OCI-M2 (cell line): ENCODE measurements around the gene FAF1.
"Not testable (repeated sequence)": the region's sequence is repeated elsewhere in the genome, so short reads cannot be mapped to it uniquely, and the experiment has no call there.

Experiments used
- DNase-seq: peaks from one replicate; lab custom pipeline; 2025; ENCODE audit not compliant: unreplicated experiment; lab: John Stamatoyannopoulos, UW

The FAF1 gene

DNA sequence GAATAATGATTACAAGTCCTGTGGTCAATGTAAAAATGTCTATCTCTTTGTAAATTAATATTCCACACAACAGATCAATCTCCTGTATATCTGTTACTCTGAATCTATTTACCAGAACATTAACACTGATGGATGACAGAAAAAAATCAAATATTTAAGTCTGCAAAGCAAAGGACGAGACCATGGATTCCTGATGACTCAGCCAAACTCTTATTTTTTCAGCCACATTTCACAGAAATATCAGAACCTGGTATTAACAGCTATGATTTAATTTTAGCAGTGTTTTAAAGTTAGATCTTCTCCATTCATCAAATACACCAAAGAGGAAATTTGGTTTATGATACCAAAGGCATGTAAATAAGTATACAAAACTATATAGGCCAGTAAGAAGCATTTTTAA, 46.1 kb downstream of the FAF1 start:
- no peak for DNase-seq

DNA sequence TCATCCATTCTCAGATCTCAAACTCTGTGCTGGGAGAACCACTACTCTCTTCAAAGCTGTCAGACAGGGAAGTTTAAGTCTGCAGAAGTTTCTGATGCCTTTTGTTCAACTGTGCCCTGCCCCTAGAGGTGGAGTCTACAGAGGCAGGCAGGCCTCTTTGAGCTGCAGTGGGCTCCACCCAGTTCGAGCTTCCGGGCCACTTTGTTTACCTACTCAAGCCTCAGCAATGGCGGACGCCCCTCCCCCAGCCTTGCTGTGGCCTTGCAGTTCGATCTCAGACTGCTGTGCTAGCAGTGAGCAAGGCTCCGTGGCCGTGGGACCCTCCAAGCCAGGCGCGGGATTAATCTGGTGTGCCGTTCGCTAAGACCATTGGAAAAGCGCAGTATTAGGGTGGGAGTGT, 49.7 kb downstream of the FAF1 start:
- not testable (repeated sequence) for DNase-seq

DNA sequence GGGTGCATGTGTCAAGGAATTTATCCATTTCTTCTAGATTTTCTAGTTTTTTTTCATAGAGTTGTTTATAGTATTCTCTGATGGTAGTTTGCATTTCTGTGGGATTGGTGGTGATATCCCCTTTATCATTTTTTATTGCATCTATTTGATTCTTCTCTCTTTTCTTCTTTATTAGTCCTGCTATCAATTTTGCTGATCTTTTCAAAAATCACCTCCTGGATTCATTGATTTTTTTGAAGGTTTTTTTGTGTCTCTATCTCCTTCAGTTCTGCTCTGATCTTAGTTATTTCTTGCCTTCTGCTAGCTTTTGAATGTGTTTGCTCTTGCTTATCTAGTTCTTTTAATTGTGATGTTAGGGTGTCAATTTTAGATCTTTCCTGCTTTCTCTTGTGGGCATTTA, 52.5 kb downstream of the FAF1 start:
- not testable (repeated sequence) for DNase-seq

DNA sequence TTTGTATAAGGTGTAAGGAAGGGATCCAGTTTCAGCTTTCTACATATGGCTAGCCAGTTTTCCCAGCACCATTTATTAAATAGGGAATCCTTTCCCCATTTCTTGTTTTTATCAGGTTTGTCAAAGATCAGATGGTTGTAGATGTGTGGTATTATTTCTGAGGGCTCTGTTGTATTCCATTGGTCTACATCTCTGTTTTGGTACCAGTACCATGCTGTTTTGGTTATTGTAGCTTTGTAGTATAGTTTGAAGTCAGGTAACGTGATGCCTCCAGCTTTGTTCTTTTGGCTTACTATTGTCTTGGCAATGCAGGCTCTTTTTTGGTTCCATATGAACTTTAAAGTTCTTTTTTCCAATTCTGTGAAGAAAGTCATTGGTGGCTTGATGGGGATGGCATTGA, 54.0 kb downstream of the FAF1 start:
- DNase-seq = not testable (repeated sequence)

DNA sequence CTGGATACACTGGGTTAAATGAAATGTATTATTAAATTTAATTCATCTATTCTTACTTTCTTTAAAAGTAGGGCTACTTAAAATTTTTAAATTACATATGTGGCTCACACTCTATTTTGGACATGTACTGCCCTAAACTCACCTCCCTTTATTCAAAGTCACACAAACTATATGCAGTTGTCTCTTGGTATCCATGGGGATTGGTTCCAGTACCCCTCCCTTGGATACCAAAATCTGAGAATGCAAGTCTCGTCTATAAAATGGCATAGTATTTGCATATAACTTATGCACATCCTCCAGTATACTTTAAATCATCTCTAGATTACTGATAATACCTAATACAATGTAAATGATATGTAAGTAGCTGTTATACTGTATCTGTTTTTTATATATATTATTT, 57.6 kb downstream of the FAF1 start:
- no peak for DNase-seq

DNA sequence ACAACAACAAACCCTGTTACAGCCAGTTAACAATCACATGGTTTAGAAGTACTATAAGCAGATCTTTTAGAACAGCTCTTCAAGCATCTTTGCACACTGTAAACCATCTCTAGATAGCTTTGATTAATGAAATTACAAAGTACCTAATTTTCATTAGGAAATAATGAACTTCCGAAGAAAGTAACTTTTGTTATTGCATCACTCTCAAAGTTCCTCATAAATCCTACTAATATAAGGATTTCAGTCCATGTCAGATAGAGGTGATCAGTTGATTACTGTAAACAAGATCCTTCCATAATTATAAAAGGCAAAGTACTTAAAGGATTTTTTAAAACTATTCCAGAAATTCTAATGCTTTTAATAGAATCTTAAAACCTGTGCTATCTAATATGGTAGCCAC, 58.2 kb downstream of the FAF1 start:
- DNase-seq = no peak

DNA sequence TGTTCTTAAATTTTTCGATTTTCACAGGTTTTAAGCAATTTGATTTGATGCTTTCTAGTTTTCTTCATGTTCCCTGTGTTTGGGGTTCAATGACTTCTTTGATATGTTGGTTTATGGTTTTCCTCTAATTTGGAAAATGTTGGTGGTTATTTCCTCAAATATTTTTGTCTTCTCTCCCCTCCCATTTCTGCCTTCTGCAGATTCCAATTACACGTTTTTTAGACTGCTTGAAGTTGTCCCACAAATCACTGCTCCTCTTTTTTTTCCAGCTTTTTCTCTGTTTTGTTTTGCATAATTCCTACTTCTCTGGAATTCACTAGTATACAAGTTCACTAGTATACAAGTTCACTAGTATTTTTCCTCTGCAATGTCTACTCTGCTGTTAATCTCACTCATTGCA, 61.3 kb downstream of the FAF1 start:
- DNase-seq = no peak

DNA sequence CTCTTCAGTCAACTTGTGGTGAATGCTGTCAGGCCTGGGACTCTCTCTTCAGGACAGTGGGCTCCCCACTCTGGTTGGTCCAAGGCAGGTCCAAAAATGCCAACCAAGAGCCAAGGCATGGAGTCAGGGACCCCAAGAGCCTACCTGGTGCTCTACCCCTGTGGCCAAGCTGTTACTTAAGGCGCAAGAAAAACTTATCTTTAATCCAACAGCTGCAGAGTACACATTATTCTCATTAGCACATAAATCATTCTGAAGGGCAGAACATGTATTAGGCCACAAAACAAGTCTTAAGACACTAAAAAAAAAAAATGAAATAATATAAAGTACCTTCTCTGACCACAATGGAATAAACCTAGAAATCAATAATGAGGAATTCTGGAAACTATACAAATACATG, 65.7 kb downstream of the FAF1 start:
- no peak for DNase-seq

DNA sequence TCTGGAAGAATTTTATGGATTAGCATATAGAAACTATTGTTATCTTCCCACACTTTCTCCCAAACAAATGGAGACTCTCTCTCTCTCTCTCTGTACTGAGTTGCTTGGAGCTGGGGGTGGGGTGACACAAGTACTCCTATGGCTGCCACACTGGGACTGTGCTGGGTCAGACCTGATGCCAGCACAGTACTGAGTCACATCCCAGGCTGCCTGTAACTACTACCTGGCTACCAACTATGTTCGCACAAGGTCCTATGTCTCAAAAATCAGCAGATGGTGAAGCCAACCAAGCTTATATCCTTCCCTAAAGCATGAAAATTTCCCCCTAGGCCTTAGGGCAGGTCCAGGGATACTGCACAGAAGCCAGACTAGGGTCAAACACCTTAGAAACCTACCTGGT, 66.6 kb downstream of the FAF1 start:
- DNase-seq = no peak

DNA sequence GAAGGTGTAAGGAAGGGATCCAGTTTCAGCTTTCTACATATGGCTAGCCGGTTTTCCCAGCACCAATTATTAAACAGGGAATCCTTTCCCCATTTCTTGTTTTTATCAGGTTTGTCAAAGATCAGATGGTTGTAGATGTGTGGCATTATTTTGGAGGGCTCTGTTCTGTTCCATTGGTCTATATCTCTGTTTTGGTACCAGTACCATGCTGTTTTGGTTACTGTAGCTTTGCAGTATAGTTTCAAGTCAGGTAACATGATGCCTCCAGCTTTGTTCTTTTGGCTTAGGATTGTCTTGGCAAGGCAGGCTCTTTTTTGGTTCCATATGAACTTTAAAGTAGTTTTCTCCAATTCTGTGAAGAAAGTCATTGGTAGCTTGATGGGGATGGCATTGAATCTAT, 72.5 kb downstream of the FAF1 start:
- not testable (repeated sequence) for DNase-seq

DNA sequence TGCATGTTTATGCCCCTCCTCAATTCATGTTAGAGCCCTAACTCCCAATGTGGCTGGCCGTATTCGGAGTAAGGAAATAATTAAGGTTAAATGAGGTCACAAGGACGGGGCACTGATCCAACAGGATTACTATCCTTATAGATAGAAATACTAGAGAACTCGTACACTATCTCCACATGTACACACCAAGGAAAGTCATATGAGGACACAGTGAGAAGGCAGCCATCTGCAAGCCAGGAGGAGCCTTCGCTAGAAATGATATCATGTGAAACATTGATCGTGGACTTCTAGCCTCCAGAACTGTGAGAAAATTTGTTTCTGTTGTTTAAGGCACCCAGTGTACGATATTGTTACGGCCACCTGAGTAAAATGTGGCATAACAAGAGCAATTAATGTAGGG, 79.7 kb downstream of the FAF1 start:
- no peak for DNase-seq

DNA sequence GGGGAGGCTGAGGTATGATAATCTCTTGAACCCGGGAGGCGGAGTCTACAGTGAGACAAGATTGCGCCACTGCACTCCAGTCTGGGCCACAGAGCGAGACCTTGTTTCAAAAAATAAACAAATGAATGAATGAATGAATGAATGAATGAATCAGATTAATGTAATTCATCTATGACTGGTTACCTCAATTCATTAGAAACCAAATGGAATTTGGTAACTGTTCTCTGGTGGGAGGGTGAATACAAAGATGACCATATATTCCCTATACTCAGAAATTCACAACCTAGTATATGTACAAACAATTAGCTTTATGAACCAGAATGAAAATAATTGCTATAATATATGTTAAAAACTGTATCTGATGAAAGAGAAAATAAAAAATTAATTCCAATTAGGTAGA, 80.9 kb downstream of the FAF1 start:
- no peak for DNase-seq

DNA sequence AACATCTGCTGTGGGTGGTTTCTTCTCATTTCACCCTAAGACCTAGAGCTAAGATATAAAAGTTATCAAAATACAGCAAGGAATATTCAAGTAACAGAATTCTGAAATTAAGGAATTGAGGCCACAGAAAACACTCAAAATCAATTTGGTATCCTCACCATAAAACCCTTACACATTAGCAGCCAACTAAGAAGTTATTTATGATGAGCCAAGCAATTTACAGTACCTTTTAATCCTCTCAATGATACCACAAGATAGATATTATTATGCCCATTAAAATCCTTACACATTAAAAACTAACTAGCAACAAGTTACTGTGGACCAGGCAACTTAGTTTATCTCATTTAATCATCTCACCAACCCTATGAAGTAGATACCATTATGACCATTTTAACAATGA, 81.6 kb downstream of the FAF1 start:
- no peak for DNase-seq

DNA sequence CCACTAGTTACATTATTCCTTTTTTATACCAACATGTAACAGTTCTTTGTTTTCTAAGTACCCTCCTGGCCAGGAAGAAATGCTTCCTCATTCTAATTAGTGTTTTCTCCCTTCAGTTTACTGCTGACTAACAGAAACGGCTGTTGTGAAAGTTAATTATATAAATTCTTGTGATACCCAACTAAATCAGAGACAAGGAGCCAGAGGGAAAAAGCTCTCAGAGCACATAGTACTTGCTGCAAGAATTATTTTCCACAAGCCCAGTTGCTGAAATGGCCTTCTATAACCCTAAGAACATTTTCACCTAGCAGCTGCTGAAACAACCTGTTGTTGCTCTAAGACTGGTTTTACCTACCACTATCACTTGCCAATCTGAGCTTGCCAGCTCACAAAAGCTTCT, 82.4 kb downstream of the FAF1 start:
- DNase-seq = no peak

DNA sequence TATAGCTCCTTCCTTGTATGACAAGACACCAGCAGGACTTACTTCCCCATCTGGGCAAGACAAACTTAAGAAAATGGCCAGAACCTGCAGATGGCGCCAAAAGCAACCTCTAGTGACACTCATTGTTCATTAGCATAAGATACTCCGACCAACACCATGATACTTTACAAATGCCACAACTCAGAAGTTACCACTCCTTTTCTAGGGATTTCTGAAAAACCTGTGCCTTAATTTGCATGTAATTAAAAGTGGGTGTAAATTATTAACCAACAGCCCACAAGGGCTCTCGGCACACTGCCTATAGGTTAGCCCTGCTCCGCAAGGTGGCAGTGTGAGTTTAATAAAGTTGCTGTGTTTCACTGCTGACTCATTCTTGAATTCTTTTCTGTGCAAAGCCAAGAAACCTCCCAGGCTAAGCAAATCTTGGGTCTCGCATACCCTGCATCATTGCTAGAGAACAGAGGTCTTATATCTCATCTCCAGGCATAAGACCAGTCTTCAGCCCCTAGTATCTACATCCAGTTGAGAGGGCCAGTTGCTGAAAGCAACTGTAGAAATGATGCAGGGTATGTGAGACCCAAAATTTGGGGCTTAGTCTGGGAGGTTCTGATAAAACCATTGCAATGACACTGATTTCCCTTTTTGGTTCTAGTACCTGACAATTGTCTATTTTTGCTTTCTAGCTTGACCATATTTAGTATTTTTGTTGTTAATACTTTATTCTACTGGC, 86.4 kb downstream of the FAF1 start:
- DNase-seq = peak; percentile 83

DNA sequence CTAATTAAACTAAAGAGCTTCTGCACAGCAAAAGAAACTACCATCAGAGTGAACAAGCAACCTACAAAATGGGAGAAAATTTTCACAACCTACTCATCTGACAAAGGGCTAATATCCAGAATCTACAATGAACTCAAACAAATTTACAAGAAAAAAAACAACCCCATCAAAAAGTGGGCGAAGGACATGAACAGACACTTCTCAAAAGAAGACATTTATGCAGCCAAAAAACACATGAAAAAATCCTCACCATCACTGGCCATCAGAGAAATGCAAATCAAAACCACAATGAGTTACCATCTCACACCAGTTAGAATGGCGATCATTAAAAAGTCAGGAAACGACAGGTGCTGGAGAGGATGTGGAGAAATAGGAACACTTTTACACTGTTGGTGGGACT, 95.2 kb downstream of the FAF1 start:
- not testable (repeated sequence) for DNase-seq

DNA sequence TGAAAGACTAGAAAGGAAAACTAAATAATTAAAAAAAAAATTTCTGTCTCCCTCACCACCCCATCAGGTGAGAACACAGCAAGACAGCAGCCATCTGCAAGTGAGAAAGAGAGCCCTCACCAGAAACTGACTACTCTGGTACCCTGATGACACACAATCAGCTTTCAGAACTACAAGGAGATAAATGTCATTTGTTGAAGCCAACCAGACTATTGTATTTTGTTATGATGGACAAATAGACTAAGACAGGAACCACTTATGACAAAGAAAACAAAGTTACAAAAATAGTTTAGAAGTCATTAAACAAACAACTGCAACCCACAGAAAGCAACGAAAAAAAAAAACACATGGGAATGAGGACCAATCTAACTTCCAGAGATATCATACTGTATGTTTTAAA, 98.3 kb downstream of the FAF1 start:
- no peak for DNase-seq

DNA sequence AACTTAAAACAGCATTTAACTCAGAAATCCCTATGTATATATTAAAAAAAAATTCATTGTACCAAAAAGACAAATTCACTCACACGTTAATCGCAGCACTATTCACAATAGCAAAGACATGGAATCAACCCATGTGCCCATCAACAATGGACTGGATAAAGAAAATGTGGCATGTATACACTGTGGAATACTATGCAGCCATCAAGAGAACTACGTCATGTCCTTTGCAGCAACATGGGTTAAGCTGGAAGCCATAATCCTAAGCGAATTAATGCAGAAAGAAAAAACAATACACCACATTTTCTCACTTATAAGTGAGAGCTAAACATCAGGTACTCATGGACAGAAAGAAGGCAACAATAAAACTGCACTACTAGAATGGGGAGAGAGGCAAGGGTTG, 99.4 kb downstream of the FAF1 start:
- DNase-seq = no peak

DNA sequence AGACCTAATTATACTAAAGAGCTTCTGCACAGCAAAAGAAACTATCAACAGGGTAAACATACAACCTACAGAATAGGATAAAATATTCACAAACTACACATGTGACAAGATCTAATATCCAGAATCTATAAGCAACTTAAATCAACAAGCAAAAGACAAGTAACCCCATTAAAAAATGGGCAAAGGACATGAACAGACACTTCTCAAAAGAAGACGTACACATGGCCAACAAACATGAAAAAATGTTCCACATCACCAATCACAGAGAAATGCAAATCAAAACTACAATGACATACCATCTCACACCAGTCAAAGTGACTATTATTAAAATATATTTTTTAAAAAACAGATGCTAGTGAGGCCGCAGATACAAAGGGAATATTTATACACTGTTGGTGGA, 99.8 kb downstream of the FAF1 start:
- no peak for DNase-seq

DNA sequence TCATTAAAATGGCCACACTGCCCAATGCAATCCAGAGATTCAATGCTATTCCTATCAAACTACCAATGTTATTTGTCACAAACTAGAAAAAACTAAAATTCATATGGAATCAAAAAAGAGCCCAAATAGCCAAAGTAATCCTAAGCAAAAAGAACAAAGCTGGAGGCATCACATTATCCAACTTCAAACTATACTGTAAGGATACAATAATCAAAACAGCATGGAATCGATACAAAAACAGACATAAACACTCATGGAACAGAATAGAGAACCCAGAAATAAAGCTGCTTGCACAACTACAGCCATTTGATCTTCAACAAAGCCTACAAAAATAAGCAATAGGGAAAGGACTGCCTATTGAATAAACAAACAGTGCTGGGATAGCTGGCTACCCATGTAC, 100.4 kb downstream of the FAF1 start:
- DNase-seq = no peak

DNA sequence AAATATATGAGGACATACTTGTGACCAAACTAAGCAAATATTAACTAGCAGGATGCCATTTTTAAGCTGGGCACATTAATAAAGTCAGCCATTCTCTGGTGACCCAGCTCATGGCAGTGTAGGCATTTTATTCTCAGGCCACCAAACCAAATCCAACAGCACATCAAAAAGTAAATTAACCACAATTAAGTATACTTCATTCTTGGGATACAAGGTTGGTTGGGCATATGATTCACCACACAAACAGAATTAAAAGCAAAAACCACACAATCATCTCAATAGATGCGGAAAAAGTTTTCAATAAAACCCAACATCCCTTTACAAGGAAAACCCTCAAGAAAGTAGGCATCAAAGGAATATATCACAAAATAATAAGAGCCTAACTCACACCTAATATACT, 101.3 kb downstream of the FAF1 start:
- DNase-seq = no peak

DNA sequence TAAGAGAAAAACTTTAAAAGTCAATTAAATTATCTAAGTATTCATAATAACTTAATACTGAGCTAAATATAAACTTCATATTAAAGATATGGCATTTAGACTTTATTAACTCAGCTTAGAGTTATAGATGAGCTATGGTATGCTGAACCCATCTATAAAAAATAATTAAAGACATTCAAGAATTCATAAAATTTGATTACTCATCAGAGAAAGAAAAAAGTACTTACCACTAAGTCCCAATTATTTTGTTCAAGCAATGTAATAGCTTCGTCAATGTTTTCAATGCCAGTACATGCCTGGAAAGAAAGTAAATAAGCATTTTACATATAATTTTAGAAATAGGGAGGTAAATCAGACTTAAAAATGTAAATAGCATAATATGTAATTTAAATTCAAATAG, 102.4 kb downstream of the FAF1 start:
- no peak for DNase-seq

DNA sequence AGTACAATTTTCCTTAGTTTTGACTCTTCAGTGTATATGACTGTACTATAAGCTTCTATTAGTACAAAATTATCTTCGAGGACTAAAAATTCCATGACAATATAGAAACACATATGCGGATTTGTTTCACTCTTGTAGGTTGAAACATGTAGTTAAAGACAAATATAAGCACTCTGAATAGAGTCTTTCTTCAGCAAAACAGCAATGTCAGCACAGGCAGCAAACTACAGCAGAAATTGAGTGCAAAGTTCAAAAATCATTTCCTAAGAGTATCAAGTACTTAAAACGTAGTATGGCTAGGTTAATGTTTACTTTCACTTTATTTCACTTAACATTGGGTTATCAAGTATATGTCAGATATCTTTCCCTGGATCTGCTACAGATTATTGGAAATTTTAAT, 106.7 kb downstream of the FAF1 start:
- DNase-seq = no peak

DNA sequence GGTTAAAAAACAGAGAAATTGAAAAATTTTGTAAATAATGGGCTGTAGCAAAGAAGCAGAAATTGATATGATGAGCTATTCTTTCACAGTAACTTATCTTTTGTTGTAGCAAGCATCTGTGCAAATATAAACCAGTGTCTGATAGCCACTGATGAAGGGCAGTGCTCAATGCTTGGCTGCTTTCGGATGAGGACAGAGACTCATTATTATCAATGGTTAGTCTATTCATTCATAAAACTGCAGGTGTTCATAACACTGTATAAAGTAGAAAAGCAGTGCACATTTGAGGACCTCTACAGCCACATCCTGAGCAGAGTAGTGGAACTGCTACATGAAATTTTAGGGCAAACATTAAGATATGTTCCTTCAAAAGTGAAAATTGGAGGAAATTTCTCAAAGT, 107.2 kb downstream of the FAF1 start:
- no peak for DNase-seq
